ENCODE measurements around the gene AOX1.

DNA sequence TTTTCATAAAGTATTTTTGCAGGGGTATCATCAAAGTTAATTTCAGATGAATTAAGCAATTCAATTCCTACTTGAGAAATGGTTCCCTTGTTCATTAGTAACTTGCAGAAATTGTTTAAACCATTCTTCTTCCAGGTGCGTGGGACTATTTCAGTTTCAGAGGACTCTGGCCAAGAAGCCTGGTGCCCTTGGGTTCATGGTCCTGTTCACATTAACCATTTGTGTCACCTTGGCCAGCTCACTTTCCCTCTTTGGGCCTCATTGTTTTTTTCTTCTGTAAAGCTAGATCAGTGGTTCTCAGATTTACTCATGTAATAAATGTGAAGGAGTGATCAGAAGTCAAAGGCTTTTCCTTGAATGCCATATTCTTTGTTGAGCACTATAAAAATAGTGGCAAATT lies 113.5 kb downstream of the AOX1 start:
- TF ChIP-seq, protein P1, sequence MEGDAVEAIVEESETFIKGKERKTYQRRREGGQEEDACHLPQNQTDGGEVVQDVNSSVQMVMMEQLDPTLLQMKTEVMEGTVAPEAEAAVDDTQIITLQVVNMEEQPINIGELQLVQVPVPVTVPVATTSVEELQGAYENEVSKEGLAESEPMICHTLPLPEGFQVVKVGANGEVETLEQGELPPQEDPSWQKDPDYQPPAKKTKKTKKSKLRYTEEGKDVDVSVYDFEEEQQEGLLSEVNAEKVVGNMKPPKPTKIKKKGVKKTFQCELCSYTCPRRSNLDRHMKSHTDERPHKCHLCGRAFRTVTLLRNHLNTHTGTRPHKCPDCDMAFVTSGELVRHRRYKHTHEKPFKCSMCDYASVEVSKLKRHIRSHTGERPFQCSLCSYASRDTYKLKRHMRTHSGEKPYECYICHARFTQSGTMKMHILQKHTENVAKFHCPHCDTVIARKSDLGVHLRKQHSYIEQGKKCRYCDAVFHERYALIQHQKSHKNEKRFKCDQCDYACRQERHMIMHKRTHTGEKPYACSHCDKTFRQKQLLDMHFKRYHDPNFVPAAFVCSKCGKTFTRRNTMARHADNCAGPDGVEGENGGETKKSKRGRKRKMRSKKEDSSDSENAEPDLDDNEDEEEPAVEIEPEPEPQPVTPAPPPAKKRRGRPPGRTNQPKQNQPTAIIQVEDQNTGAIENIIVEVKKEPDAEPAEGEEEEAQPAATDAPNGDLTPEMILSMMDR (conservative IDR thresholded peaks at IDR 0.05; ENCODE audit: low read depth, low read length), result no peak
- TF ChIP-seq EZH2 (IDR thresholded peaks at IDR 0.05; ENCODE audit: low read length, unreplicated experiment), result no peak
- no peak for TF ChIP-seq EZH2phosphoT487 (IDR thresholded peaks at IDR 0.05; ENCODE audit: borderline replicate concordance, low read length)
